PC-9 (cell line): ENCODE data around the gene FAM117A. TPM values are rescaled to one million over a fixed set of nuclear protein-coding genes. Genes with fewer than 3 reads are reported as not detected.

Experiments used
- BruUV-seq: library from RNA; stranded (reverse); fragments of 400-500 nt; replicated peaks from 2 replicates; lab custom pipeline; 2021; lab: Mats Ljungman, UMichigan
- CTCF ChIA-PET: fragments of 300-600 bp; sonication (Branson Sonifier 250); formaldehyde crosslinking; loops from one replicate; lab custom pipeline; 2022; ENCODE audit warnings: antibody characterized with exemption; lab: Charles Lee
- POLR2A ChIA-PET: fragments of 300-600 bp; sonication (Branson Sonifier 250); formaldehyde crosslinking; loops from one replicate; lab custom pipeline; 2022; ENCODE audit warnings: antibody characterized with exemption; ENCODE audit not compliant: unreplicated experiment; lab: Charles Lee
- DNase-seq, 2 experiments: peaks; one replicate each; pipeline versions ENCODE4 v3.0.0 to v3.0.0-alpha.2; 2015 to 2022; ENCODE audit warnings: mixed read lengths in 1 of 2
- H2AFZ ChIP-seq: fragments of 200-600 bp; sonication (generic); 2 replicates; pipeline ENCODE4 v1.8.1; 2017; ENCODE audit warnings: antibody characterized with exemption
- H3F3A ChIP-seq: fragments of 200-600 bp; sonication (generic); 2 replicates; pipeline ENCODE4 v1.8.1; 2017; ENCODE audit warnings: antibody characterized with exemption, mild to moderate bottlenecking, low read depth; ENCODE audit not compliant: insufficient read depth
- H3K27ac ChIP-seq: fragments of 200-600 bp; sonication (generic); 2 replicates; pipeline ENCODE4 v1.6.1; 2016; ENCODE audit warnings: mixed run types
- H3K27me3 ChIP-seq: fragments of 200-600 bp; sonication (generic); 2 replicates; pipeline ENCODE4 v1.6.1; 2016; ENCODE audit warnings: low read depth, mixed run types; ENCODE audit not compliant: insufficient read depth
- H3K36me3 ChIP-seq: fragments of 200-600 bp; sonication (generic); 2 replicates; pipeline ENCODE4 v1.6.1; 2016; ENCODE audit warnings: low read depth, mixed run types
- H3K4me1 ChIP-seq: fragments of 200-600 bp; sonication (generic); replicated peaks from 2 replicates; pipeline ENCODE4 v1.6.1; 2016; ENCODE audit warnings: mixed run types; ENCODE audit not compliant: insufficient read depth
- H3K4me2 ChIP-seq: fragments of 200-600 bp; sonication (generic); 2 replicates; pipeline ENCODE4 v1.6.1; 2017; ENCODE audit warnings: mixed run types
- H3K4me3 ChIP-seq: fragments of 200-600 bp; sonication (generic); 2 replicates; pipeline ENCODE4 v1.6.1; 2016; ENCODE audit warnings: mixed run types
- H3K79me2 ChIP-seq: fragments of 200-600 bp; sonication (generic); 2 replicates; pipeline ENCODE4 v1.6.1; 2017; ENCODE audit warnings: low read depth, mixed run types
- H3K9me2 ChIP-seq: fragments of 200-600 bp; sonication (generic); 2 replicates; pipeline ENCODE4 v1.8.1; 2017; ENCODE audit warnings: mild to moderate bottlenecking; ENCODE audit not compliant: insufficient read depth
- H3K9me3 ChIP-seq: fragments of 200-600 bp; sonication (generic); 2 replicates; pipeline ENCODE4 v1.8.1; 2016; ENCODE audit warnings: low read depth; ENCODE audit not compliant: insufficient read depth
- H4K20me1 ChIP-seq: fragments of 200-600 bp; sonication (generic); 2 replicates; pipeline ENCODE4 v1.8.1; 2017; ENCODE audit not compliant: insufficient read depth
- EZH2 ChIP-seq: fragments of 200-600 bp; sonication (generic); IDR thresholded peaks from 2 replicates; pipeline ENCODE4 v1.8.0; 2017; ENCODE audit warnings: antibody characterized with exemption, low read depth
- intact Hi-C: fragments of 100-400 bp; cut with micrococcal nuclease; formaldehyde crosslinking; loops from one replicate; pipeline ENCODE4 v1.10.0; 2022; ENCODE audit not compliant: unreplicated experiment
- total RNA-seq: library from RNA; stranded (reverse); gene quantifications from 2 replicates; pipeline ENCODE4 v1.2.3, GENCODE V29; 2021
- TF ChIP-seq, protein P1 (sequence below): fragments of 200-600 bp; sonication (generic); conservative IDR thresholded peaks from 2 replicates; pipeline ENCODE4 v1.6.1; 2017; ENCODE audit warnings: mixed run types, antibody characterized with exemption, mild to moderate bottlenecking, moderate library complexity

Gene FAM117A
- total RNA-seq, 1 experiment from 2014 or later: 15.0 TPM

DNA sequence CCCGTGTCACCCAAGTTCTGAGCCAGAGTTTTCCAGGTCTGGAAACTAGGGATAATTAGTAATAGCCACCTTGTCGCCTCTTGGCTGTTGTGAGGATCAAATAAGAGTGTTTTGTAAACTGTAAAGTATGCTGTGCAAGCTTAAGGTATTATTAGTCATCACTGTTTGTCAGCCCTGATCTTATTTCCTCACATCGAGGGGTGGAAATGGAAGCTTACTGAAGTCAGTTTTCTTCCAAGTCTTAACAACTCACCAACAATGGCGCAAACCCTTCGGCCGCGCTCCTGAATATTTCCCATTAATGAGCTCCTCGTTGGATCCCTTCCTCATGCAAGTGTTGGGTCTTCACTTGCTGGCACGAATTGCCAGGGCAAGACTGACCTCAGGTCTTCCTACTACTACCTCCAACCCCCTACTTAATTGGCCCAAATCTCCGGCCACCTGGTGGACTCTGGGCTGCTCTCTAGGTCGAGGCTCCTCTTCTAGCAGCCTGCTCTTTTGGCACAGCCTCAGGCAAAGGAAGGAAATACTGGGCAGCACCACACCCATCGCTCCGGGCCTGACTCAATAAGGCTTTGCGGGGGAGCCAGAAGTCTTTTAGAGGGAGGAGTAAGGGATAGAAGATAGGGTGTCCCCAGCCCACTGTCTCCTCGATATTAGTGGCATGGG is 55.3 kb downstream of the FAM117A start:
- ChIA-PET CTCF (interaction anchor here (0.6 to 1.1 kb wide), 7 partner anchors 20 to 638 kb away, joined by 3 to 6 read pairs (median 3); partner anchors contain the start of genes NXPH3 and XYLT2), POLR2A (interaction anchor here (0.7 to 1.2 kb wide), 2 partner anchors 55 to 732 kb away, joined by 8 to 11 read pairs; partner anchors contain the start of gene FAM117A)
- H3K4me3 ChIP-seq: peak overlapping the region; percentile 92
- peaks cover 19% of the 10 kb centered on the region for H3K79me2 ChIP-seq
- H2AFZ ChIP-seq: peak overlapping the region; percentile 81
- peak overlapping the region; percentile 99 for H3K4me2 ChIP-seq
- H3K9me3 ChIP-seq: no peaks in the 10 kb centered on the region
- H3F3A ChIP-seq: 0 out of 2 replicates have a peak, but pooled peaks cover 11% of the 10 kb centered on the region
- peaks cover 14% of the 10 kb centered on the region for H3K36me3 ChIP-seq
- peaks cover 17% of the 10 kb centered on the region for H3K4me1 ChIP-seq
- H3K27me3 ChIP-seq: no peaks in the 10 kb centered on the region
- intact Hi-C loops: loop anchor here (1.0 to 5.0 kb wide), 4 partner anchors 56 to 290 kb away; partner anchors contain the start of genes FAM117A and KAT7
- no peak overlapping the region; the same call in 1 of the 2 replicates for H3K27ac ChIP-seq
- TSS peak; percentile 78 for BruUV-seq
- no peaks in the 10 kb centered on the region for H4K20me1 ChIP-seq
- no peak for TF ChIP-seq EZH2
- TF ChIP-seq, protein P1, sequence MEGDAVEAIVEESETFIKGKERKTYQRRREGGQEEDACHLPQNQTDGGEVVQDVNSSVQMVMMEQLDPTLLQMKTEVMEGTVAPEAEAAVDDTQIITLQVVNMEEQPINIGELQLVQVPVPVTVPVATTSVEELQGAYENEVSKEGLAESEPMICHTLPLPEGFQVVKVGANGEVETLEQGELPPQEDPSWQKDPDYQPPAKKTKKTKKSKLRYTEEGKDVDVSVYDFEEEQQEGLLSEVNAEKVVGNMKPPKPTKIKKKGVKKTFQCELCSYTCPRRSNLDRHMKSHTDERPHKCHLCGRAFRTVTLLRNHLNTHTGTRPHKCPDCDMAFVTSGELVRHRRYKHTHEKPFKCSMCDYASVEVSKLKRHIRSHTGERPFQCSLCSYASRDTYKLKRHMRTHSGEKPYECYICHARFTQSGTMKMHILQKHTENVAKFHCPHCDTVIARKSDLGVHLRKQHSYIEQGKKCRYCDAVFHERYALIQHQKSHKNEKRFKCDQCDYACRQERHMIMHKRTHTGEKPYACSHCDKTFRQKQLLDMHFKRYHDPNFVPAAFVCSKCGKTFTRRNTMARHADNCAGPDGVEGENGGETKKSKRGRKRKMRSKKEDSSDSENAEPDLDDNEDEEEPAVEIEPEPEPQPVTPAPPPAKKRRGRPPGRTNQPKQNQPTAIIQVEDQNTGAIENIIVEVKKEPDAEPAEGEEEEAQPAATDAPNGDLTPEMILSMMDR: peak; percentile 47; the same call in 1 of the 2 replicates
- peak; percentile 17 to 32 for DNase-seq
- H3K9me2 ChIP-seq: no peaks in the 10 kb centered on the region

DNA sequence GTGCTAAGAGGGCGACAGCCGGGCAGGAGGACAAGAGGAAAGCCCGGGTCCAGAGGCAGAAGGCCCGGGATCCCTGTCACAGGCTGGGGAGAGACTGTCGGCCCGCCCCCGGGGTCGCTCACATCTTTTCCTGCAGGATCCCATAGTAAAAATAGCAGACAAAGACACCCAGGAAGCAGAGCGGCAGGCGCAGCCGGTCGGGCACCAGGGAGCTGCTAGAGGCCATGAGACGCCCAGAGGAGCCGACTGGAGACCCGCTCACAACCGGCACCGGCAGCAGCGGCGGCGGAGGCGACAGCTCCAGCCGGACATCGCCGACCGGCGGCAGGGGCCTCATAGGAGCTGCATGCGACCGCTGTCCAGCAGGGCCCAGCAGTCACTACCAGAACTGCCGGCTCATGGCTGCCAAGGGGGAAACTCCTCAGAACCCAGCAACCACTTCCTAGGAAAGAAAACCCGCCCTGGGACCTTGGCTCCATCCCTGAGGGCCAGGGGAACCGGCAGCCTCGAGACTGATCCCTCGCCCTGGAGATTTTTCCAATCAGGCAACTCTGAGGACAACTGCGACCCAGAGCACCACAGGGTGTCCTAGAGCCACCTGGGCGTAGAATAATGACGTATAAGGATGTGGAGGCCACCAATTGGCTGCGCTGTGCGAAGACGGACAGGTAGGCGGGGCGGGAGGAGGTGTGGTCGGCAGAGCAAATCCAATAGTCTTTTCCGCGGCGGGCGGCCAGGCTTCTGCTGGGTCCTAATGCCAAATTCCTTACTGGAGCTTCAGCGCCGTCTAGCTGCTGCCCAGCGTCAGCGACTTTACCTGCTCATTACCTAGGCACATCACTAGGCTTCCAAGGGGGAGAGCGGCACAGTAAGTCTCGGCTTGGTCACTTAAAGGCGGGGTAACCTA is 56.1 kb downstream of the FAM117A start, which contains the start of gene SLC35B1:
TSS of gene SLC35B1 (minus strand) at position 357 of the 907 bp plus-strand sequence. CDS start at position 226, 131 bp downstream.
- Histone ChIP-seq H3K9me3 (no peaks in the 10 kb centered on the region), H3K9me2 (no peaks in the 10 kb centered on the region), H3K4me2 (peak within 1 kb of the TSS; percentile 99), H3K36me3 (peaks cover 18% of the 10 kb centered on the region), H3K4me1 (peaks cover 17% of the 10 kb centered on the region), H2AFZ (peak within 1 kb of the TSS; percentile 85), H3F3A (0 out of 2 replicates have a peak, but pooled peaks cover 11% of the 10 kb centered on the region), H3K27ac (peak within 1 kb of the TSS; percentile 86), H3K79me2 (peaks cover 19% of the 10 kb centered on the region), H4K20me1 (no peaks in the 10 kb centered on the region), H3K4me3 (peak within 1 kb of the TSS; percentile 92), H3K27me3 (no peaks in the 10 kb centered on the region)
- intact Hi-C loops: loop anchor here (1.0 to 5.0 kb wide), 4 partner anchors 57 to 291 kb away; partner anchors contain the start of genes FAM117A and KAT7
- no TSS peak for BruUV-seq
- DNase-seq: peak; percentile 97 to 98
- TF ChIP-seq, protein P1: peak; percentile 83
- no peak for TF ChIP-seq EZH2
- ChIA-PET CTCF (interaction anchor here (0.6 to 1.0 kb wide), 5 partner anchors 21 to 132 kb away, joined by 3 to 6 read pairs (median 4); partner anchors contain the start of gene NXPH3), POLR2A (interaction anchor here (1.2 kb wide), 1 partner anchor 56 kb away, joined by 11 read pairs; the partner anchor contains the start of gene FAM117A)

DNA sequence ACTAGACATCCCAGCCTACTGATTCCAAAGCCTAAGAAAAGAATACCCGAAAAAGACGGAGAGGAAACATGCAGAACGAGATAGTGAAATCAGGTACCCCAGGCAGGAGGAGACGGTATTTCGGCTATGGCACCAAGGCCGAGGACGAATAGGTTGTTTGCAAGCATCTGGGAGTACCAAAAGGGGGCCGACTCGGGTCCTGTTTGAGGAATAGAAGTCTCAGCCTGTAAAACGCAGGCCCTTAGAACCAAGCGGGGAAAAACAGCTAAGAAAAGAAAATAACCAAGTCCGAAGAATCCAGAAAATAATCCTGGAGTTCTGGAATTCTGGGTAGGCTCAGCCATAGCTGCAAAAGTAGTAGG is 56.7 kb downstream of the FAM117A start:
- intact Hi-C loops: loop anchor here (5.0 kb wide), 1 partner anchor 145 kb away; no protein-coding TSS in a partner anchor

More for the DNA sequence above, 56.7 kb downstream of the FAM117A start:
- Histone ChIP-seq H3K4me3 (peak overlapping the region; percentile 92), H3K4me1 (peaks cover 17% of the 10 kb centered on the region), H3K4me2 (peak overlapping the region; percentile 99), H3K79me2 (peaks cover 19% of the 10 kb centered on the region), H3K9me2 (no peaks in the 10 kb centered on the region), H2AFZ (peak overlapping the region; percentile 85), H3F3A (0 out of 2 replicates have a peak, but pooled peaks cover 11% of the 10 kb centered on the region), H4K20me1 (no peaks in the 10 kb centered on the region), H3K27ac (peak overlapping the region; percentile 86), H3K27me3 (no peaks in the 10 kb centered on the region), H3K9me3 (no peaks in the 10 kb centered on the region), H3K36me3 (peaks cover 25% of the 10 kb centered on the region)
- peak in 1 of 2 experiments; percentile 20 for DNase-seq
- TF ChIP-seq, protein P1: no peak
- TF ChIP-seq EZH2: no peak
- BruUV-seq: no TSS peak
- CTCF ChIA-PET: no interaction called here
- POLR2A ChIA-PET: no interaction called here
